Large intestine (tissue), 3 donors: Measurements from ENCODE around the gene GPR156. TPM values are rescaled to one million over a fixed set of nuclear protein-coding genes. Genes with fewer than 3 reads are reported as not detected.
"Not testable (repeated sequence)": the region's sequence is repeated elsewhere in the genome, so short reads cannot be mapped to it uniquely, and the experiment has no call there.

ENCODE experiments used
- DNase-seq, 2 donors: peaks; one replicate each; pipeline versions ENCODE4 v3.0.0 to v3.0.0-alpha.2; 2013
- H3K27ac ChIP-seq: one replicate; pipeline ENCODE4 v1.5.1; 2013; ENCODE audit warnings: low read length
- H3K27me3 ChIP-seq: 2 replicates; pipeline ENCODE4 v1.6.1; 2013; ENCODE audit warnings: low read length; ENCODE audit not compliant: control insufficient read depth, insufficient read depth
- H3K36me3 ChIP-seq: 2 replicates; pipeline ENCODE4 v1.6.1; 2013; ENCODE audit warnings: low read length; ENCODE audit not compliant: control insufficient read depth, insufficient read depth
- H3K4me1 ChIP-seq: one replicate; pipeline ENCODE4 v1.6.1; 2013; ENCODE audit warnings: low read length; ENCODE audit not compliant: control insufficient read depth, insufficient read depth
- H3K4me3 ChIP-seq: one replicate; pipeline ENCODE4 v1.5.1; 2013; ENCODE audit warnings: low read length
- H3K9me3 ChIP-seq: one replicate; pipeline ENCODE4 v1.6.1; 2013; ENCODE audit warnings: mild to moderate bottlenecking, low read depth, low read length, moderate library complexity; ENCODE audit not compliant: control insufficient read depth
- WGBS: methylation state at CpG from one replicate; pipeline ENCODE4 v1.1.5; 2013; ENCODE audit warnings: low lambda C conversion rate; ENCODE audit not compliant: insufficient coverage; 5-methylcytosine and 5-hydroxymethylcytosine counted together
- polyA plus RNA-seq: library from polyadenylated mRNA; unstranded; fragments of 120-200 nt; gene quantifications from one replicate; pipeline ENCODE4 v1.2.1, GENCODE V29; 2013

The GPR156 gene
- polyA plus RNA-seq, 1 donor: 0.33 TPM

- H3K36me3 ChIP-seq: no peaks in the 10 kb centered on the region
- H3K4me3 ChIP-seq: no peak overlapping the region
- H3K27ac ChIP-seq: no peak overlapping the region
- no peak for DNase-seq
- no peaks in the 10 kb centered on the region for H3K4me1 ChIP-seq
- no peaks in the 10 kb centered on the region for H3K9me3 ChIP-seq
- no peaks in the 10 kb centered on the region for H3K27me3 ChIP-seq
- WGBS: no CpG with 5 or more reads among the region's 2 CpGs
These were observed 57.2 kb downstream of the GPR156 start for GRCh38 chr3:120227710-120228347.

DNA sequence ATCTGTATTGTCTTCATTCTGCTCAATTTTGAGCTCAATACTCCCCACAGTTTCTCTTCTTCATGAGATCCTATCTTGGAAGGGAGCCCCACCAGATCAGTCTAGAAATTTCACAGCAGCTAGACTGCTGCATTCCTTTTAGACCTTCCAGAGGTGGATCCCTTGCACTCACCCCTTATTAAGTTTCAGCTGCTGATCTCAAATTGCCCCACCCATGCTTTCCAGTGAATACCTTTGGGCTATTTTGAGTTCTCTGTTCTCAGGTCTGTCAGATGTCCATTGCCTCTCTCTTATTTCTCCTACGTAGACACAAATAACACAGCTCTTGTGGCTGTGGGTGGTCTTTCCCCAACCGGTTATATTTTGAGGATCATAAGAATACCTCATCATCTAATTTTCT lies 60.8 kb downstream of the GPR156 start:
- H3K27ac ChIP-seq: no peak overlapping the region
- DNase-seq: no peak
- no peaks in the 10 kb centered on the region for H3K4me1 ChIP-seq
- no peaks in the 10 kb centered on the region for H3K36me3 ChIP-seq
- H3K27me3 ChIP-seq: no peaks in the 10 kb centered on the region
- H3K4me3 ChIP-seq: no peak overlapping the region
- no peaks in the 10 kb centered on the region for H3K9me3 ChIP-seq
- 100% methylated on average over 1 of the region's 2 CpGs for WGBS

DNA sequence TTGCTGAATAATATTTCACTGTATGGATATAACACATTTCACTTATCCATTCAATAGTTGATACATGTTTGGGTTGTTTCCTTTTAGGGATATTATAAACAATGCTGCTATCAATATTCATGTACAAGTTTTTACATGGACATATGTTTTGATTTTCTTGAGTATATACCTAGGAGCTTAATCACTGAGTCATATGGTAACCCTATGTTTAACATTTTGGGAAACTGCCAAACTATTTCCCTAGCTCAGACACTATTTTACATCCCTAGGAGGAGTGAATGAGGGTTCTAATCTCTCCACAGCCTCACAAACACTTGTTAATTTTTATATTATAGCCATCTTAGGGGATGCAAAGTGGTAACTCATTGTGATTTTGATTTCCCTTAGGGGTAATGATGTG lies 66.0 kb downstream of the GPR156 start:
- Histone ChIP-seq H3K4me1 (no peaks in the 10 kb centered on the region), H3K27ac (no peak overlapping the region), H3K9me3 (no peaks in the 10 kb centered on the region), H3K4me3 (no peak overlapping the region), H3K27me3 (no peaks in the 10 kb centered on the region), H3K36me3 (no peaks in the 10 kb centered on the region)
- DNase-seq: no peak

DNA sequence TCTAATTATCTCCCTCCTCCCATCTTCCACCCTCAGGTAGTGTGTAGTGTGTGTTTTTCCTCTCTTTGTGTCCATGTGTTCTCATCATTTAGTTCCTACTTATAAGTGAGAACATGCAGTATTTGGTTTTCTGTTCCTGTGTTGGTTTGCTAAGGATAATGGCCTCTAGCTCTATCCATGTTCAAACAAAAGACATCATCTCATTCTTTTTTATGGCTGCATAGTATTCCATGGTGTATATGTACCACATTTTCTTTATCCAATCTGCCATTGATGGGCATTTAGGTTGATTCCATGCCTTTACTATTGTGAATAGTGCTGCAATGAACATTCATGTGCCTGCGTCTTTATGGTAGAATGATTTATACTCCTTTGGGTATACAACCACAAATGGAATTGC lies 68.4 kb downstream of the GPR156 start:
- not testable (repeated sequence) for H3K9me3 ChIP-seq, DNase-seq, H3K4me1 ChIP-seq, H3K27me3 ChIP-seq, H3K27ac ChIP-seq, H3K4me3 ChIP-seq, H3K36me3 ChIP-seq
- no CpG with 5 or more reads among the region's 1 CpG for WGBS

DNA sequence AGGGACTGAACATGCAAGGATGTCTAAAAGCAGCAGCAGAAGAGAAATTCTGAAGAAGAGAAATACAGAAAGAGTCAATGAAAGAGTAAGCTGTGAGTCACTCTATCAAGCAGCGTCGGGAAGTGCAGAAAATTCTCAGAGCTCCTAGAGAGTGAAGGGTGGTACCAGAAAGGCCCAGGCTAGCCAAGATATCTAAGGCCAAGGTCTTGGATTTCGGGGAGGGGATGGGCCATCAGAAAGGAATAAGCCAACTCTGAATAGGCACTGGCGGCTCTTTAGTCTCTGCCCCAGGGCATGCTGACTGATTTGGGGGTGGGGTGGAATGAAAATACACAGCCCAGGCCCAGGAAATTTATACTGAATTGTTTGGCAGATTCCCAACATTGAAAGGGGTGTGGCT lies 70.8 kb downstream of the GPR156 start:
- no peaks in the 10 kb centered on the region for H3K9me3 ChIP-seq
- DNase-seq: no peak
- no peaks in the 10 kb centered on the region for H3K4me1 ChIP-seq
- H3K36me3 ChIP-seq: no peaks in the 10 kb centered on the region
- H3K4me3 ChIP-seq: no peak overlapping the region
- 70% methylated on average over 2 of the region's 4 CpGs for WGBS
- H3K27ac ChIP-seq: no peak overlapping the region
- no peaks in the 10 kb centered on the region for H3K27me3 ChIP-seq

- no peaks in the 10 kb centered on the region for H3K27me3 ChIP-seq
- DNase-seq: no peak
- no peaks in the 10 kb centered on the region for H3K4me1 ChIP-seq
- H3K4me3 ChIP-seq: no peak overlapping the region
- H3K9me3 ChIP-seq: no peaks in the 10 kb centered on the region
- 100% methylated on average over 1 of the region's 1 CpG for WGBS
- no peak overlapping the region for H3K27ac ChIP-seq
- H3K36me3 ChIP-seq: no peaks in the 10 kb centered on the region
These were observed 72.5 kb downstream of the GPR156 start for GRCh38 chr3:120212505-120212904.

DNA sequence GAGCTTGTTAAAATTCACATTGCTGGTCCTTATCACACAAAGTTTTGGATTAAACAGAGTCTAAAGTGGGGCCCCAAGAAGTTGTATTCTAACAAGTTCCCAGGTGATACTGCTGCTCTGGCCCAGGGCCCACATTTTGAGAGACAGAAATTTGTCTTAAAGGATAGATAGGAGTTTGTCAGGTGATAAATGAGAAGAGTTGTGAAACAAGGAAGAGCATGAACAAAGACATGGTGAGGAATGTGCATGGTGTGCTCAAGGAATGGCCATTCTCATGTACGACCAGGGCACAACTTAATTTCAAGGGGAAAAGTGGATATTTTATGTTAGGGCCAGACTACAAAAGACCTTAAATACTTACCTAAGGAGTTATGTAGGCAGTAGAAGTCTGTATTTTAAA lies 75.6 kb downstream of the GPR156 start:
- Histone ChIP-seq H3K4me1 (no peaks in the 10 kb centered on the region), H3K27ac (no peak overlapping the region), H3K9me3 (no peaks in the 10 kb centered on the region), H3K36me3 (no peaks in the 10 kb centered on the region), H3K27me3 (no peaks in the 10 kb centered on the region), H3K4me3 (no peak overlapping the region)
- no peak for DNase-seq
- WGBS: 88% methylated on average over 1 of the region's 1 CpG

- H3K4me3 ChIP-seq: no peak overlapping the region
- H3K27me3 ChIP-seq: no peaks in the 10 kb centered on the region
- WGBS: no CpG with 5 or more reads among the region's 5 CpGs
- no peaks in the 10 kb centered on the region for H3K4me1 ChIP-seq
- H3K9me3 ChIP-seq: no peaks in the 10 kb centered on the region
- DNase-seq: peak in 1 of 2 donors; percentile 24
- no peak overlapping the region for H3K27ac ChIP-seq
- H3K36me3 ChIP-seq: no peaks in the 10 kb centered on the region
These were observed 80.7 kb downstream of the GPR156 start for GRCh38 chr3:120204338-120204737.

DNA sequence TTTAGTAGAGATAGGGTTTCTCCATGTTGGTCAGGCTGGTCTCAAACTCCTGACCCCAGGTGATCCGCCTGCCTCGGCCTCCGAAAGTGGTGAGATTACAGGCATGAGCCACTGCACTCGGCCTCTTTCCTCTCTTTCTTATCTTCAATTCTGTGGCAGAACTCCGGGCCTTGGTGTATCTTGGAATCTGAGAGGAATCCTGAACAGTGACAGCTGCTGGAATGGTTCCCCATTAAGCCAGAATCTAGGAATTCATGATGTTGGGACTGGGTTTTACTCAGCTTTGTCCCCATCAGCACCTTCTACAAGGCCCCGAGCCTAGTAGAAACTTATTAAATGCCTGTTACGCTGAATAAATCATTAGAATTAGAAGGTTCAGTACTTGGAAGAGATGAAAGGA lies 81.4 kb downstream of the GPR156 start:
- Histone ChIP-seq H3K27ac (no peak overlapping the region), H3K4me1 (no peaks in the 10 kb centered on the region), H3K36me3 (no peaks in the 10 kb centered on the region), H3K9me3 (no peaks in the 10 kb centered on the region), H3K4me3 (no peak overlapping the region), H3K27me3 (no peaks in the 10 kb centered on the region)
- no peak for DNase-seq
- no CpG with 5 or more reads among the region's 7 CpGs for WGBS

DNA sequence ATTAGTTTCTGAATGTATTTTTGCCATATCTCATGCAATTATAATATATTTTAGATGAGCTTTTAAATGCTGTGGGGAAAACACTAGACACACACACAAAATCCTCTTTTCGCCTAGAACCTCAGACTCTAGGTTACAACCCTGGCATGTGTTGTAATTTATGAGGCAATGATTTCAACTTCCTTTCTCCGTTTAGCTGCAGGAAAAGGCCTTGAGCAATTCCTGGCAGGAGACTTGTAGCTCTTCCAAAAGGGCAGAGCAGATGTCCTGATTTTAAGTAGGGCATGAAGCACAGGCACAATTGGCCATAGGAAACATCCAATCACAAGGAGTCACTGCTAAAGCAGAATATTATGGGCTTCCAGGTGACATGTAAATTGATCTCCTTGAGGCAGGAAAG lies 82.0 kb downstream of the GPR156 start:
- Histone ChIP-seq H3K27me3 (no peaks in the 10 kb centered on the region), H3K4me3 (no peak overlapping the region), H3K27ac (no peak overlapping the region), H3K9me3 (no peaks in the 10 kb centered on the region), H3K36me3 (no peaks in the 10 kb centered on the region), H3K4me1 (no peaks in the 10 kb centered on the region)
- peak in 1 of 2 donors; percentile 39 for DNase-seq
- WGBS: no CpG with 5 or more reads among the region's 2 CpGs

GRCh38 chr3:120202363-120202762 lies 82.7 kb downstream of the GPR156 start:
- Histone ChIP-seq H3K4me3 (no peak overlapping the region), H3K9me3 (no peaks in the 10 kb centered on the region), H3K27me3 (no peaks in the 10 kb centered on the region), H3K36me3 (no peaks in the 10 kb centered on the region), H3K4me1 (no peaks in the 10 kb centered on the region), H3K27ac (no peak overlapping the region)
- no peak for DNase-seq
- WGBS: no CpG with 5 or more reads among the region's 2 CpGs
